GM15510 (cell line): ENCODE data around the gene BNIP1.

Source experiments
- POLR2A ChIP-seq: IDR thresholded peaks from 3 replicates; pipeline ENCODE4 v1.6.1; 2011; ENCODE audit warnings: borderline replicate concordance; ENCODE audit not compliant: insufficient read length; ENCODE audit errors: extremely low read depth

Gene BNIP1

GRCh38 chr5:173144200-173145176 is at the start of gene BNIP1:
Gene BNIP1, plus strand, starts transcription at chr5:173144531. Its CDS starts 15 bp downstream, at chr5:173144546.
- peak; percentile 70 for TF ChIP-seq POLR2A

- TF ChIP-seq POLR2A, result no peak
Measured at GRCh38 chr5:173098787-173099186, 45.5 kb upstream of the BNIP1 start.

GRCh38 chr5:173099461-173099860 is 44.9 kb upstream of the BNIP1 start:
- no peak for TF ChIP-seq POLR2A

GRCh38 chr5:173101245-173101644 is 43.1 kb upstream of the BNIP1 start:
- no peak for TF ChIP-seq POLR2A

- TF ChIP-seq POLR2A, result no peak
Measured at GRCh38 chr5:173103411-173103810, 40.9 kb upstream of the BNIP1 start.

GRCh38 chr5:173108914-173109313 is 35.4 kb upstream of the BNIP1 start:
- no peak for TF ChIP-seq POLR2A

GRCh38 chr5:173114536-173114935 is 29.8 kb upstream of the BNIP1 start:
- TF ChIP-seq POLR2A, result no peak

- no peak for TF ChIP-seq POLR2A
Measured at GRCh38 chr5:173119719-173120118, 24.6 kb upstream of the BNIP1 start.

- no peak for TF ChIP-seq POLR2A
Measured at GRCh38 chr5:173123416-173123815, 20.9 kb upstream of the BNIP1 start.

GRCh38 chr5:173138707-173139106 is 5.6 kb upstream of the BNIP1 start:
- no peak for TF ChIP-seq POLR2A

- TF ChIP-seq POLR2A, result no peak
Measured at GRCh38 chr5:173139631-173140030, 4.7 kb upstream of the BNIP1 start.

GRCh38 chr5:173140769-173141168 is 3.6 kb upstream of the BNIP1 start:
- no peak for TF ChIP-seq POLR2A

GRCh38 chr5:173143567-173143966 is 764 bp upstream of the BNIP1 start:
- TF ChIP-seq POLR2A, result no peak

- TF ChIP-seq POLR2A, result no peak
Measured at GRCh38 chr5:173148354-173148753, 4.0 kb downstream of the BNIP1 start.

- TF ChIP-seq POLR2A, result no peak
Measured at GRCh38 chr5:173152547-173152946, 8.2 kb downstream of the BNIP1 start.

- TF ChIP-seq POLR2A, result no peak
Measured at GRCh38 chr5:173153842-173154241, 9.5 kb downstream of the BNIP1 start.
